Measurements from ENCODE around the gene SNX18.

- no peak for TF ChIP-seq POLR2AphosphoS5 (IDR thresholded peaks at IDR 0.05; ENCODE audit: low read depth, low read length)
- no peak for TF ChIP-seq POLR2A (IDR thresholded peaks at IDR 0.05; ENCODE audit: low read depth, low read length)
- TF ChIP-seq TAF1 (IDR thresholded peaks at IDR 0.05; ENCODE audit: borderline replicate concordance, low read depth, low read length), result no peak
Observed at GRCh38 chr5:54580997-54581811, 63.6 kb downstream of the SNX18 start.

All from GM12892 (cell line).